HepG2 (cell line): ENCODE results near the gene APC2. TPM values are rescaled to one million over a fixed set of nuclear protein-coding genes. Genes with fewer than 3 reads are reported as not detected.
A peak's percentile ranks its signal among the peaks of the same experiment; 100 is the strongest.

Experiments
- HDAC2 ChIP-seq: sonication (generic); formaldehyde crosslinking; IDR thresholded peaks from 2 replicates; pipeline ENCODE4 v1.4.0; 2020; ENCODE audit warnings: missing genetic modification reagents
- MYC ChIP-seq: sonication (generic); formaldehyde crosslinking; IDR thresholded peaks from 2 replicates; pipeline ENCODE4 v1.9.0; 2021; ENCODE audit warnings: missing genetic modification reagents, borderline replicate concordance
- NFATC3 ChIP-seq: sonication (generic); formaldehyde crosslinking; IDR thresholded peaks from 2 replicates; pipeline ENCODE4 v1.5.1; 2020; ENCODE audit warnings: mild to moderate bottlenecking, missing genetic modification reagents
- NR2F2 ChIP-seq: IDR thresholded peaks from 2 replicates; pipeline ENCODE4 v1.6.1; 2012; ENCODE audit warnings: low read depth, inconsistent platforms, borderline replicate concordance
- PTBP1 ChIP-seq: fragments of 200-400 bp; formaldehyde crosslinking; IDR thresholded peaks from 2 replicates; pipeline ENCODE4 v1.6.1; 2018; ENCODE audit warnings: low read length, low read depth; ENCODE audit not compliant: poor library complexity, severe bottlenecking
- RBFOX2 ChIP-seq: fragments of 200-400 bp; formaldehyde crosslinking; IDR thresholded peaks from 2 replicates; pipeline ENCODE4 v1.6.1; 2017; ENCODE audit warnings: low read depth, mild to moderate bottlenecking, low read length
- RCOR2 ChIP-seq: IDR thresholded peaks from 2 replicates; pipeline ENCODE4 v1.6.1; 2016; ENCODE audit warnings: missing biosample characterization, missing genetic modification reagents
- RFXANK ChIP-seq: IDR thresholded peaks from 2 replicates; pipeline ENCODE4 v1.6.1; 2016
- SAP130 ChIP-seq: IDR thresholded peaks from 2 replicates; pipeline ENCODE4 v1.6.1; 2016; ENCODE audit warnings: low read depth
- SP1 ChIP-seq, 2 experiments: fragments of 450-650 bp in 1 of 2; sonication (generic) in 1 of 2; formaldehyde crosslinking in 1 of 2; IDR thresholded peaks; 2 replicates each; pipeline versions ENCODE4 v1.4.0 to v1.6.1; 2016 to 2020; ENCODE audit warnings: missing genetic modification reagents in 1 of 2
- SSRP1 ChIP-seq: IDR thresholded peaks from 2 replicates; pipeline ENCODE4 v1.6.1; 2016; ENCODE audit warnings: control low read depth
- ZBTB1 ChIP-seq: sonication (generic); formaldehyde crosslinking; IDR thresholded peaks from 2 replicates; pipeline ENCODE4 v1.4.0; 2020; ENCODE audit warnings: missing genetic modification reagents, borderline replicate concordance
- ZNF30 ChIP-seq: sonication (generic); formaldehyde crosslinking; IDR thresholded peaks from 2 replicates; pipeline ENCODE4 v1.5.0; 2020; ENCODE audit warnings: mild to moderate bottlenecking, missing genetic modification reagents
- ZNF543 ChIP-seq: sonication (generic); formaldehyde crosslinking; IDR thresholded peaks from 2 replicates; pipeline ENCODE4 v1.4.0; 2020; ENCODE audit warnings: mild to moderate bottlenecking, missing genetic modification reagents
- ZNF607 ChIP-seq: sonication (generic); formaldehyde crosslinking; IDR thresholded peaks from 2 replicates; pipeline ENCODE4 v1.5.1; 2020; ENCODE audit warnings: missing genetic modification reagents, mild to moderate bottlenecking, borderline replicate concordance
- polyA plus RNA-seq, 8 experiments: library from polyadenylated mRNA; depleted of rRNA in 3 of 8; stranded (reverse) in 7 of 8; unstranded in 1 of 8; fragments of >200 nt; fragmentation: Illumina TruSeq in 4 of 8; extraction: Trizol in 4 of 8; gene quantifications; 2 replicates each; pipeline versions ENCODE4 v1.2.1 to v1.2.3, GENCODE V29; 2011 to 2016; ENCODE audit warnings: low read depth in 4 of 8, missing spikeins in 1 of 8, mixed read lengths in 1 of 8; ENCODE audit not compliant: insufficient read depth in 1 of 8
- total RNA-seq, 5 experiments: library from RNA; depleted of rRNA; stranded (reverse); fragments of >200 nt; fragmentation: Illumina TruSeq; extraction: Trizol; gene quantifications; 2 replicates each; pipeline ENCODE4 v1.2.3, GENCODE V29; 2016; ENCODE audit warnings: low read depth in 1 of 5
- TF ChIP-seq, protein P1 (sequence below): IDR thresholded peaks from 2 replicates; pipeline ENCODE4 v1.6.1; 2016; ENCODE audit warnings: missing biosample characterization, missing genetic modification reagents, low read depth
- TF ChIP-seq, protein P2 (sequence below), 2 experiments: fragments of 450-650 bp in 1 of 2; sonication (generic) in 1 of 2; formaldehyde crosslinking in 1 of 2; IDR thresholded peaks; 2 replicates each; pipeline versions ENCODE4 v1.6.1 to v1.8.0; 2016 to 2022; ENCODE audit warnings: antibody characterized with exemption in 1 of 2, mild to moderate bottlenecking in 1 of 2, missing genetic modification reagents in 1 of 2
- TF ChIP-seq, protein P3 (sequence below): sonication (generic); formaldehyde crosslinking; IDR thresholded peaks from 2 replicates; pipeline ENCODE4 v1.4.0; 2020; ENCODE audit warnings: missing genetic modification reagents, borderline replicate concordance

Gene APC2
- total and polyA plus RNA-seq, 2 of the 13 experiments (the other 11 are each of a cell fraction or from before 2014, with no cell fraction given) = 0.08 to 0.22 TPM

DNA sequence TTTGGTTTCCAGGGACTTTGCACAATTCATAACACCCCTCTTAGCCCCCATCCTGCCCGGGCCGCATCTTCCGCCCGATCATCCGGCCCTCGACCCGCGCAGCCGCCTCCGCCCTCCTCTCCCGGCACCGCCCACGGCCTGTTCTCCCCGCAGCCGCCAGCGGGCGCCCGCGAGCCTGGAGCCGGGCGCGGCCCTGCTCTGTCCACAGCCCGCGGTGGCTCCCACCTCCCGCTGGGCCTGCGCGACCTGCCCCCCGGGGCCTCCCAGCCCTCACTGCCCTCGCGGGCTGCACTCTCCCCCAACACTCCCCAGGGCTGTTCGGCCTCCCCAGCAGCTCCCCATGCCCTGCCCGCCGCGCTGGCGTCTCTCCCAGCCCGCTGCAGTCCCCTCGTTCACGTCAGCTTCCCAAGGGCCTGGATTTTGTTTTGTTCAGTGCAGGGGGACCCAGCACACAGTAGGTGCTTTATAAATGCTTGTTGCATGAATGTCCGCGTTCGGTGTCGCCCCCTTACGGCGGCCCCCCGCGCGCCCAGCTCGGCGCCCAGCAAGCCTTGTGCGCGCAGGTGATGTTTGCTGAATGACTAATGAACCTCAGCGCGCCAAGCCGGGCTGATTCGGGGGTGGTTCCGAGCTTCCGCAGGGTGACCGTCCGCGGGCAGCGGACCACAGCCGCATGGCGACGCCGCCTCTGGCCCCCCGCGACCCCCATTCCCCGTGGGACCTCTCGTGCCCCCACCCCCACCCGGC is 4.6 kb upstream of the APC2 start (continued):
- TF ChIP-seq SSRP1 (CRISPR knock-in tag) (no peak), ZNF607 (peak; percentile 60), RFXANK (CRISPR knock-in tag) (no peak), SAP130 (CRISPR knock-in tag) (peak; percentile 69; the same call in 1 of the 2 replicates), NR2F2 (no peak), SP1 (IDR thresholded peaks at IDR 0.05) (no peak), SP1 (CRISPR knock-in tag; IDR thresholded peaks at IDR 0.05) (peak; percentile 47), ZNF30 (CRISPR knock-in tag) (no peak), RCOR2 (CRISPR knock-in tag) (peak; percentile 61; the same call in 1 of the 2 replicates), RBFOX2 (peak; percentile 50; the same call in 1 of the 2 replicates), ZBTB1 (CRISPR knock-in tag) (no peak), PTBP1 (no peak), HDAC2 (CRISPR knock-in tag) (no peak; the same call in 1 of the 2 replicates), MYC (CRISPR knock-in tag) (peak; percentile 46), NFATC3 (CRISPR knock-in tag) (no peak), ZNF543 (CRISPR knock-in tag) (0 out of 2 replicates have a peak, but pooled peaks have one; percentile 23)
- TF ChIP-seq, protein P1, sequence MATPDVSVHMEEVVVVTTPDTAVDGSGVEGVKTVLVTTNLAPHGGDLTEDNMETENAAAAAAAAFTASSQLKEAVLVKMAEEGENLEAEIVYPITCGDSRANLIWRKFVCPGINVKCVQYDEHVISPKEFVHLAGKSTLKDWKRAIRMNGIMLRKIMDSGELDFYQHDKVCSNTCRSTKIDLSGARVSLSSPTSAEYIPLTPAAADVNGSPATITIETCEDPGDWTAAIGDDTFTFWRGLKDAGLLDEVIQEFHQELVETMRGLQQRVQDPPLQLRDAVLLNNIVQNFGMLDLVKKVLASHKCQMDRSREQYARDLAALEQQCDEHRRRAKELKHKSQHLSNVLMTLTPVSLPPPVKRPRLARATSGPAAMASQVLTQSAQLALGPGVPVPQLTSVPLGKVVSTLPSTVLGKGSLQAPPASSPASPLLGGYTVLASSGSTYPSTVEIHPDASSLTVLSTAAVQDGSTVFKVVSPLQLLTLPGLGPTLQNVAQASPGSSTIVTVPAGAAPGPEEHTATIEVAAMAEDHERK (CRISPR knock-in tag) = no peak
- TF ChIP-seq, protein P2, sequence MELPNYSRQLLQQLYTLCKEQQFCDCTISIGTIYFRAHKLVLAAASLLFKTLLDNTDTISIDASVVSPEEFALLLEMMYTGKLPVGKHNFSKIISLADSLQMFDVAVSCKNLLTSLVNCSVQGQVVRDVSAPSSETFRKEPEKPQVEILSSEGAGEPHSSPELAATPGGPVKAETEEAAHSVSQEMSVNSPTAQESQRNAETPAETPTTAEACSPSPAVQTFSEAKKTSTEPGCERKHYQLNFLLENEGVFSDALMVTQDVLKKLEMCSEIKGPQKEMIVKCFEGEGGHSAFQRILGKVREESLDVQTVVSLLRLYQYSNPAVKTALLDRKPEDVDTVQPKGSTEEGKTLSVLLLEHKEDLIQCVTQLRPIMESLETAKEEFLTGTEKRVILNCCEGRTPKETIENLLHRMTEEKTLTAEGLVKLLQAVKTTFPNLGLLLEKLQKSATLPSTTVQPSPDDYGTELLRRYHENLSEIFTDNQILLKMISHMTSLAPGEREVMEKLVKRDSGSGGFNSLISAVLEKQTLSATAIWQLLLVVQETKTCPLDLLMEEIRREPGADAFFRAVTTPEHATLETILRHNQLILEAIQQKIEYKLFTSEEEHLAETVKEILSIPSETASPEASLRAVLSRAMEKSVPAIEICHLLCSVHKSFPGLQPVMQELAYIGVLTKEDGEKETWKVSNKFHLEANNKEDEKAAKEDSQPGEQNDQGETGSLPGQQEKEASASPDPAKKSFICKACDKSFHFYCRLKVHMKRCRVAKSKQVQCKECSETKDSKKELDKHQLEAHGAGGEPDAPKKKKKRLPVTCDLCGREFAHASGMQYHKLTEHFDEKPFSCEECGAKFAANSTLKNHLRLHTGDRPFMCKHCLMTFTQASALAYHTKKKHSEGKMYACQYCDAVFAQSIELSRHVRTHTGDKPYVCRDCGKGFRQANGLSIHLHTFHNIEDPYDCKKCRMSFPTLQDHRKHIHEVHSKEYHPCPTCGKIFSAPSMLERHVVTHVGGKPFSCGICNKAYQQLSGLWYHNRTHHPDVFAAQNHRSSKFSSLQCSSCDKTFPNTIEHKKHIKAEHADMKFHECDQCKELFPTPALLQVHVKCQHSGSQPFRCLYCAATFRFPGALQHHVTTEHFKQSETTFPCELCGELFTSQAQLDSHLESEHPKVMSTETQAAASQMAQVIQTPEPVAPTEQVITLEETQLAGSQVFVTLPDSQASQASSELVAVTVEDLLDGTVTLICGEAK (IDR thresholded peaks at IDR 0.05) = no peak
- TF ChIP-seq, protein P2 (CRISPR knock-in tag; IDR thresholded peaks at IDR 0.05) = no peak
- TF ChIP-seq, protein P3, sequence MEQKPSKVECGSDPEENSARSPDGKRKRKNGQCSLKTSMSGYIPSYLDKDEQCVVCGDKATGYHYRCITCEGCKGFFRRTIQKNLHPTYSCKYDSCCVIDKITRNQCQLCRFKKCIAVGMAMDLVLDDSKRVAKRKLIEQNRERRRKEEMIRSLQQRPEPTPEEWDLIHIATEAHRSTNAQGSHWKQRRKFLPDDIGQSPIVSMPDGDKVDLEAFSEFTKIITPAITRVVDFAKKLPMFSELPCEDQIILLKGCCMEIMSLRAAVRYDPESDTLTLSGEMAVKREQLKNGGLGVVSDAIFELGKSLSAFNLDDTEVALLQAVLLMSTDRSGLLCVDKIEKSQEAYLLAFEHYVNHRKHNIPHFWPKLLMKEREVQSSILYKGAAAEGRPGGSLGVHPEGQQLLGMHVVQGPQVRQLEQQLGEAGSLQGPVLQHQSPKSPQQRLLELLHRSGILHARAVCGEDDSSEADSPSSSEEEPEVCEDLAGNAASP (CRISPR knock-in tag) = no peak
